Breast epithelium (tissue), 3 donors: ENCODE measurements around the gene CSNK1G1.

Experiments
- CTCF ChIP-seq, 3 donors: fragments of 450-650 bp; IDR thresholded peaks; one replicate each; pipeline ENCODE4 v1.5.1; 2016 to 2017; ENCODE audit warnings: antibody characterized with exemption in 3 of 3, mild to moderate bottlenecking in 3 of 3, moderate library complexity in 3 of 3
- POLR2A ChIP-seq: fragments of 450-650 bp; IDR thresholded peaks from one replicate; pipeline ENCODE4 v1.6.1; 2016; ENCODE audit warnings: antibody characterized with exemption, mild to moderate bottlenecking, moderate library complexity

- no peak for TF ChIP-seq CTCF (IDR thresholded peaks at IDR 0.05)
- no peak for TF ChIP-seq POLR2A
Measured at GRCh38 chr15:64117759-64118487, 238.1 kb downstream of the CSNK1G1 start.
